Tibial nerve (tissue), 4 donors: ENCODE measurements around the gene YIF1A.

Experiments
- EP300 ChIP-seq, 2 donors: sonication (generic); formaldehyde crosslinking; IDR thresholded peaks; one replicate each; pipeline ENCODE4 v1.6.1; 2017; ENCODE audit warnings: antibody characterized with exemption in 2 of 2, mild to moderate bottlenecking in 1 of 2
- POLR2A ChIP-seq, 2 donors: fragments of 450-650 bp; IDR thresholded peaks; one replicate each; pipeline ENCODE4 v1.6.1; 2017; ENCODE audit warnings: antibody characterized with exemption in 2 of 2, mild to moderate bottlenecking in 2 of 2, moderate library complexity in 2 of 2
- TF ChIP-seq, protein P1 (sequence below), 5 experiments: fragments of 200-600 bp in 3 of 5; fragments of 450-650 bp in 2 of 5; sonication (generic) in 3 of 5; IDR thresholded peaks; one replicate each; pipeline ENCODE4 v1.5.1; 2016 to 2019; ENCODE audit warnings: antibody characterized with exemption in 5 of 5, mild to moderate bottlenecking in 3 of 5, moderate library complexity in 2 of 5

GRCh38 chr11:66326261-66327111 is 37.5 kb upstream of the YIF1A start:
- TF ChIP-seq, protein P1, sequence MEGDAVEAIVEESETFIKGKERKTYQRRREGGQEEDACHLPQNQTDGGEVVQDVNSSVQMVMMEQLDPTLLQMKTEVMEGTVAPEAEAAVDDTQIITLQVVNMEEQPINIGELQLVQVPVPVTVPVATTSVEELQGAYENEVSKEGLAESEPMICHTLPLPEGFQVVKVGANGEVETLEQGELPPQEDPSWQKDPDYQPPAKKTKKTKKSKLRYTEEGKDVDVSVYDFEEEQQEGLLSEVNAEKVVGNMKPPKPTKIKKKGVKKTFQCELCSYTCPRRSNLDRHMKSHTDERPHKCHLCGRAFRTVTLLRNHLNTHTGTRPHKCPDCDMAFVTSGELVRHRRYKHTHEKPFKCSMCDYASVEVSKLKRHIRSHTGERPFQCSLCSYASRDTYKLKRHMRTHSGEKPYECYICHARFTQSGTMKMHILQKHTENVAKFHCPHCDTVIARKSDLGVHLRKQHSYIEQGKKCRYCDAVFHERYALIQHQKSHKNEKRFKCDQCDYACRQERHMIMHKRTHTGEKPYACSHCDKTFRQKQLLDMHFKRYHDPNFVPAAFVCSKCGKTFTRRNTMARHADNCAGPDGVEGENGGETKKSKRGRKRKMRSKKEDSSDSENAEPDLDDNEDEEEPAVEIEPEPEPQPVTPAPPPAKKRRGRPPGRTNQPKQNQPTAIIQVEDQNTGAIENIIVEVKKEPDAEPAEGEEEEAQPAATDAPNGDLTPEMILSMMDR (IDR thresholded peaks at IDR 0.05): no peak
- TF ChIP-seq POLR2A (IDR thresholded peaks at IDR 0.05): no peak
- TF ChIP-seq EP300 (IDR thresholded peaks at IDR 0.05): no peak
